A673 (cell line): Measurements from ENCODE around the gene STPG4. TPM values are rescaled to one million over a fixed set of nuclear protein-coding genes. Genes with fewer than 3 reads are reported as not detected.

Experiments
- BruUV-seq: library from RNA; stranded (reverse); fragments of 400-500 nt; replicated peaks from 2 replicates; lab custom pipeline; 2021; lab: Mats Ljungman, UMichigan
- CTCF ChIA-PET: fragments of 300-600 bp; sonication (Branson Sonifier 250); formaldehyde crosslinking; loops from one replicate; lab custom pipeline; 2022; ENCODE audit warnings: antibody characterized with exemption; lab: Charles Lee
- POLR2A ChIA-PET: fragments of 300-600 bp; sonication (Branson Sonifier 250); formaldehyde crosslinking; loops from one replicate; lab custom pipeline; 2022; ENCODE audit warnings: antibody characterized with exemption; ENCODE audit not compliant: low non-redundant PET; lab: Charles Lee
- DNase-seq: peaks from one replicate; pipeline ENCODE4 v3.0.0-alpha.2; 2015; ENCODE audit warnings: low spot score
- H3K27ac ChIP-seq: fragments of 200-600 bp; sonication (generic); 2 replicates; pipeline ENCODE4 v1.5.1; 2016; ENCODE audit warnings: mixed run types, low read depth, mild to moderate bottlenecking, mixed read lengths, antibody characterized with exemption, low read length; ENCODE audit not compliant: poor library complexity, severe bottlenecking
- H3K27me3 ChIP-seq: fragments of 200-600 bp; sonication (generic); replicated peaks from 2 replicates; pipeline ENCODE4 v1.6.1; 2017; ENCODE audit warnings: mixed run types, low read depth, mild to moderate bottlenecking, mixed read lengths, antibody characterized with exemption, low read length; ENCODE audit not compliant: insufficient read depth, poor library complexity
- H3K36me3 ChIP-seq: fragments of 200-600 bp; sonication (generic); 2 replicates; pipeline ENCODE4 v1.6.1; 2016; ENCODE audit warnings: mixed run types, mild to moderate bottlenecking, mixed read lengths, antibody characterized with exemption, low read length; ENCODE audit not compliant: insufficient read depth, poor library complexity, severe bottlenecking
- H3K4me1 ChIP-seq: fragments of 200-600 bp; sonication (generic); 2 replicates; pipeline ENCODE4 v1.6.1; 2017; ENCODE audit warnings: mixed run types, mild to moderate bottlenecking, mixed read lengths, antibody characterized with exemption, low read length; ENCODE audit not compliant: insufficient read depth, poor library complexity, severe bottlenecking
- H3K4me3 ChIP-seq: fragments of 200-600 bp; sonication (generic); 2 replicates; pipeline ENCODE4 v1.5.1; 2016; ENCODE audit warnings: low read depth, mixed run types, mild to moderate bottlenecking, mixed read lengths, low read length; ENCODE audit not compliant: poor library complexity, severe bottlenecking
- H3K9me3 ChIP-seq: fragments of 200-600 bp; sonication (generic); 2 replicates; pipeline ENCODE4 v1.6.1; 2016; ENCODE audit warnings: mixed run types, low read depth, mild to moderate bottlenecking, mixed read lengths, antibody characterized with exemption, low read length; ENCODE audit not compliant: poor library complexity, severe bottlenecking
- CTCF ChIP-seq: fragments of 300-800, 200-600 bp; sonication (generic); conservative IDR thresholded peaks from 2 replicates; pipeline ENCODE4 v1.5.1; 2017; ENCODE audit warnings: low read depth, mild to moderate bottlenecking, antibody characterized with exemption, low read length, moderate library complexity, mixed read lengths
- EZH2 ChIP-seq: fragments of 200-600 bp; sonication (generic); IDR thresholded peaks from 2 replicates; pipeline ENCODE4 v1.6.1; 2017; ENCODE audit warnings: borderline replicate concordance, low read depth, mild to moderate bottlenecking, mixed read lengths, antibody characterized with exemption, low read length; ENCODE audit not compliant: poor library complexity, severe bottlenecking
- intact Hi-C: fragments of 100-400 bp; cut with micrococcal nuclease; formaldehyde crosslinking; loops from one replicate; pipeline ENCODE4 v1.10.0; 2022; ENCODE audit not compliant: unreplicated experiment
- total RNA-seq: library from RNA; stranded (reverse); gene quantifications from 2 replicates; pipeline ENCODE4 v1.2.3, GENCODE V29; 2021

Gene STPG4
- total RNA-seq, 1 experiment from 2014 or later: 0.75 TPM

DNA sequence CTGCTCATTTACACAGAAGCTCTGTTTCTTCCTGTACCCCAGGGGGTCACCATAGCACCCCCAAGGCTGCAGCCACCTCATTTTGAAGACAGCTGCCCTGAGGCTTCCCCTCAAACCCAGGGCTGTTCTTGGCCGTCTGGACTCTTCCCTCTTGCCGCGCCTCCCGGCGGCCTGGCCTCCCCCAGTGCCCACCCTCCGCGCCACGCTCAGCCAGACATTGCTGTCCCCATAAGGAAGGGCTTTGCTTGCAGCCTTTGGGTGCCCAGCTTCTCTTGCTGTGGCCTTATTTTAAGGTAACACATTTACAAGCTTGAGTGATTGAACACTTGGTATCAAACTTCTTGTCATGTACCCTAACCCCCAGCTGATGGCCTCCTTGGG is 79.0 kb downstream of the STPG4 start:
- ChIA-PET POLR2A (no interaction called here), CTCF (no interaction called here)
- H3K27me3 ChIP-seq: no peaks in the 10 kb centered on the region
- no peak overlapping the region for H3K4me3 ChIP-seq
- DNase-seq: no peak
- no peak for TF ChIP-seq EZH2
- TF ChIP-seq CTCF: no peak
- H3K27ac ChIP-seq: no peak overlapping the region
- BruUV-seq: no TSS peak
- H3K4me1 ChIP-seq: no peaks in the 10 kb centered on the region
- no peaks in the 10 kb centered on the region for H3K36me3 ChIP-seq
- H3K9me3 ChIP-seq: no peaks in the 10 kb centered on the region
- intact Hi-C loops: no loop called here

DNA sequence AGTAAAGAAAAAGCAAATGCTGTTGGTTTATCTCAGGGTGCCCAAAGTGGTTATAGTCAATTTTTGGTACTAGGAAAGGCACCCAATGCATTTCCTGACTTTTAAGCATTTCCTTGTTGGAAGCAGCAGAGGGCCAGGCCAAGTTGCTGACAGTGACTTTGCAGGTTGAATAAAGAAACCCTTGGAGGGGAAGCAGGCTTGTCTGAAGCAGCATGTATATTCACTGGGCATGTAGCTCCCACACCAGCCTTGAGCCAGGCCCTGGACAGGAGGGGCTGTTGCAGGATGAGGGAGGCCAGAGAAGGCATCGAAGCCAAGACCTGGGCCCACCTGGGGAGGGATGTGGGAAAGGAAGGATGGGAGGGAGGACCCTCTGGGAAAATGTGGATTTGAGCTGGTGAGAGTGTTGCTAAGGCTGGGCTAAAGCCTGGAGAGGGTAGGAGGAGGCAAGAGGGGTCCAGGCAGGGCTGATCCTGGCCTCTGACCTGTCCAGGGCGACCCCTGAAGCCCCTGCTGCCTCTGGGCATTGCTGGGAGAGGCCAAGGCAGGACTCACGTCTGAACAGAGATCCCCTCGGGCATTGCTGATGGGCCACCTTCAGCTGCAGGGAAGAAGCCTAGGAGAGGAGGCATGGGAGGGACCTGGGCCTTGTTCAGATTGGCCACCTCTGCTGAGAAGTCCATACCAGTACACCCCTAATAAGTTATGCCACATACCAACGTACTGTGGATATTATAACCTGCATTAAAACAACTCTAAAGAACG is 79.6 kb downstream of the STPG4 start:
- H3K27me3 ChIP-seq: no peaks in the 10 kb centered on the region
- no peak for DNase-seq
- POLR2A ChIA-PET: no interaction called here
- no peaks in the 10 kb centered on the region for H3K36me3 ChIP-seq
- CTCF ChIA-PET: no interaction called here
- intact Hi-C loops: no loop called here
- H3K27ac ChIP-seq: no peak overlapping the region
- H3K4me1 ChIP-seq: no peaks in the 10 kb centered on the region
- H3K9me3 ChIP-seq: no peaks in the 10 kb centered on the region
- no TSS peak for BruUV-seq
- no peak overlapping the region for H3K4me3 ChIP-seq
- TF ChIP-seq CTCF (no peak), EZH2 (no peak)

GRCh38 chr2:47074691-47075090 is 80.4 kb downstream of the STPG4 start:
- intact Hi-C loops: no loop called here
- POLR2A ChIA-PET: no interaction called here
- no peak overlapping the region for H3K27ac ChIP-seq
- no peaks in the 10 kb centered on the region for H3K27me3 ChIP-seq
- no peaks in the 10 kb centered on the region for H3K36me3 ChIP-seq
- no peak for DNase-seq
- TF ChIP-seq EZH2 (no peak), CTCF (no peak)
- CTCF ChIA-PET: no interaction called here
- no TSS peak for BruUV-seq
- H3K4me1 ChIP-seq: no peaks in the 10 kb centered on the region
- no peak overlapping the region for H3K4me3 ChIP-seq
- no peaks in the 10 kb centered on the region for H3K9me3 ChIP-seq
